Omental fat pad (tissue), 4 donors: Measurements from ENCODE around the gene CA12. TPM values are rescaled to one million over a fixed set of nuclear protein-coding genes. Genes with fewer than 3 reads are reported as not detected.
"Not testable (repeated sequence)": the region's sequence is repeated elsewhere in the genome, so short reads cannot be mapped to it uniquely, and the experiment has no call there.

Experiments
- ATAC-seq: fragments of 150-250 bp; one replicate; pipeline ENCODE4 v1.9.1; 2016; ENCODE audit warnings: mild to moderate bottlenecking, moderate library complexity; ENCODE audit not compliant: low FRiP score
- DNase-seq: peaks from one replicate; pipeline ENCODE4 v3.0.0-alpha.2; 2019; ENCODE audit warnings: low spot score
- total RNA-seq, 4 donors: library from RNA; depleted of rRNA; stranded (reverse); fragments of >200 nt; gene quantifications; one replicate each; pipeline ENCODE4 v1.1.0, GENCODE V29; 2016
- TF ChIP-seq, protein P1 (sequence below), 3 donors: fragments of 450-650 bp; IDR thresholded peaks; one replicate each; pipeline ENCODE4 v1.5.1; 2016 to 2017; ENCODE audit warnings: antibody characterized with exemption in 3 of 3, mild to moderate bottlenecking in 3 of 3, moderate library complexity in 2 of 3

The CA12 gene
- total RNA-seq, 4 donors from 2014 or later: 0.75 to 27.1 (median 10.2) TPM

DNA sequence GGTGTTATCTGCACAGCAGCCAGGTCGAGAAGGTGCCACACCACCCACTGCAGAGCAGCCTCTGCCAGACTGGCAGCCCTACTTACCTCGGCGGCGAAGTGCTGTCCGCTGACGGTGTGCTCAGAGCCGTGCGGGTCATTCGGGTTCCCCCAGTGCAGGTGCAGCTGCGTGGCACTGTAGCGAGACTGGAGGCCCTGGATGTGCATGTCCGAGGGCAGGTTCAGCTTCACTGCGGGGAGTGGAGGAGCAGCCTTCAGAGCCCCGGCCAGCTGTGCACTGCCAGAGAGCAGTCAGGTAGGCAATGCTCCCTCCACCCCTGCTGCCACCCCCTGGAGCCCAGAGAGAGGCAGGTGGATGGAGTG lies 36.3 kb downstream of the CA12 start:
- ATAC-seq: no peak
- no peak for DNase-seq
- TF ChIP-seq, protein P1, sequence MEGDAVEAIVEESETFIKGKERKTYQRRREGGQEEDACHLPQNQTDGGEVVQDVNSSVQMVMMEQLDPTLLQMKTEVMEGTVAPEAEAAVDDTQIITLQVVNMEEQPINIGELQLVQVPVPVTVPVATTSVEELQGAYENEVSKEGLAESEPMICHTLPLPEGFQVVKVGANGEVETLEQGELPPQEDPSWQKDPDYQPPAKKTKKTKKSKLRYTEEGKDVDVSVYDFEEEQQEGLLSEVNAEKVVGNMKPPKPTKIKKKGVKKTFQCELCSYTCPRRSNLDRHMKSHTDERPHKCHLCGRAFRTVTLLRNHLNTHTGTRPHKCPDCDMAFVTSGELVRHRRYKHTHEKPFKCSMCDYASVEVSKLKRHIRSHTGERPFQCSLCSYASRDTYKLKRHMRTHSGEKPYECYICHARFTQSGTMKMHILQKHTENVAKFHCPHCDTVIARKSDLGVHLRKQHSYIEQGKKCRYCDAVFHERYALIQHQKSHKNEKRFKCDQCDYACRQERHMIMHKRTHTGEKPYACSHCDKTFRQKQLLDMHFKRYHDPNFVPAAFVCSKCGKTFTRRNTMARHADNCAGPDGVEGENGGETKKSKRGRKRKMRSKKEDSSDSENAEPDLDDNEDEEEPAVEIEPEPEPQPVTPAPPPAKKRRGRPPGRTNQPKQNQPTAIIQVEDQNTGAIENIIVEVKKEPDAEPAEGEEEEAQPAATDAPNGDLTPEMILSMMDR (IDR thresholded peaks at IDR 0.05): no peak

DNA sequence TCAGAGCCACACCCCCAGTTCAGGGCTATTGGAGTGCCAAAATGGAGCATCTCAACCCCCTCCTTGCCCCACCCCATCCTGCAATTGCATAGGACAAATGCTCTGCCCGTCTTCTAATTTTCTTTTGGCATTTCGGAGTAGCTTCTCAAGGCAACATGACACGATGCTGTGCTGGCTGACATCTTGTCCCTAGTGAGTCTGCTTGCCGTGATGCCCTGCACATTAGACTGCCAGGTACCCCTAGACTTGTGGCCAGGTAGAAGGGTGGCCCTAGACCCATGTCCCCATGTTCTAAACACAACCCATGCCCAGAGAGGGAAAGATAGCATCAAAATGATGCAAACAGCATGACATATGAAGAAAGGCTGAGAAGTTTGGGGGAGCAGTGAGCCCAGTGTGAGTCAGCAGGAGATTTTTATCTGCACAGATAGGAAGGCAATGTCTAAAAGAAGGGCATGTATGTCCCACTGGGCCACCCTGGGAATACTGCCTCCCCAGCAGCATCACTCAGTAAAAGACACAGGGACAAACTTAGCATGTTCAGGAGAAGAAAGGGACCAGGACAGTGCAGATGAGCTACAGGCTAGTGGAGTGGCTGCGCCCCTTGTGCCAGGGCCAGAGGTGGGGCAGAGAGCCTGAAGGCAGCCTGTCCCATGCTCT lies 36.8 kb downstream of the CA12 start:
- DNase-seq (no peak), ATAC-seq (no peak)
- TF ChIP-seq, protein P1 (IDR thresholded peaks at IDR 0.05): no peak

DNA sequence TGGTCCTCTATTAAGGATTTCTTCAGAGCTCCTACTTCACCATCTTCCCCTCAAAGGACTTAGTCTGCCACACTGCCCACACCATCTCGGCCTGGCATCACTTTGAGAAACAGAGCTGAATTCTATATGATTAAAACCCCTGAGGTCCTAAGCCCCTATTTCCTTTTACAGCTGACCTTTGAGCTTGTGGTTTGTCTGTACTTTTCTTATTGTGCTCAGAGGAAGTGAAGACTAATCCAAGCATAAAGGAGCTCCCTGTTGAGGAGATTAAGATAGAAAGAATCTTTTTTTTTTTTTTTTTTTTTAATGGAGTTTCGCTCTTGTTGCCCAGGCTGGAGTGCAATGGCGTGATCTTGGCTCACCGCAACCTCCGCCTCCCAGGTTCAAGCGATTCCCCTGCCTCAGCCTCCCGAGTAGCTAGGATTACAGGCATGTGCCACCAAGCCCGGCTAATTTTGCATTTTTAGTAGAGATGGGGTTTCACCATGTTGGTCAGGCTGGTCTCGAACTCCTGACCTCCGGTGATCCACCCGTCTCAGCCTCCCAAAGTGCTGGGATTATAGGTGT lies 38.6 kb downstream of the CA12 start:
- not testable (repeated sequence) for DNase-seq, ATAC-seq

DNA sequence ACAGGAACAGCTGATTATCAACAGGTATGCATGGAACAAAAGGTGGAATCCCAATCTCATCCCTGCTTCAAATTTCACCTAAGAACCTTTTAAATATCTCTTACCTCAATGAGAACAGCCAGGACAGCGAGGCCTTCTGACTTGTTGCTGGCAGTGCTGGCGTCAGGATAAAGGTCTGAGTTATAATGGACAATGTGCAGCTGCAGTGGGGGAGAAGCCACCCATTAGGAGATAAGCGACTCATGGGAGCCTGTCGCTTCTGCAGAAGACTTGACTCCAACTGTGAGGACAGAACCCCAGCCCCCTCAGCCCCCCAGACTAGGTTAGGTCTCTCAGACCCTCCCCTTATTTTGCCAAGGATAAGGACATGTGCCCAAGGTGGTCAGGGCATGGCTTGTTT lies 39.7 kb downstream of the CA12 start:
- DNase-seq: no peak
- no peak for ATAC-seq
- TF ChIP-seq, protein P1 (IDR thresholded peaks at IDR 0.05): no peak

DNA sequence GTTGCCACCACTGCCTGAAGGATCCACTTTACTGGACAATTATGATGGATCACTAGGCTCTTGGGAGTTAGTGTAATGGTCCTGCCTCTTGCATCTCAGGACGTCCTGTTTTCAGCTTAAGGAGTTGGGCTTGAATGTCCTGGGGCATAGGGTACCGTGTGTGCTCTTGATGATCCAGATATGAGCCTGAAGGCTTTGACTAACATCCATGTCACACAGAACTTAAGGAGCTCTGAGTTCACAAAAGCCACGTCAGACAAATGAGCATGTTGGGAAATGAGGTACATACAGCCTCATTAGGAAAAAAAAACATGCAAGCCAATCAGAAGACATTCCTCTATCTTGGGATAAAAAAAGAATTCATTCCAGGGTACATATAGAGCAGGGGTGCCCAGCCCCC lies 40.8 kb downstream of the CA12 start:
- ATAC-seq: no peak
- TF ChIP-seq, protein P1 (IDR thresholded peaks at IDR 0.05): no peak

DNA sequence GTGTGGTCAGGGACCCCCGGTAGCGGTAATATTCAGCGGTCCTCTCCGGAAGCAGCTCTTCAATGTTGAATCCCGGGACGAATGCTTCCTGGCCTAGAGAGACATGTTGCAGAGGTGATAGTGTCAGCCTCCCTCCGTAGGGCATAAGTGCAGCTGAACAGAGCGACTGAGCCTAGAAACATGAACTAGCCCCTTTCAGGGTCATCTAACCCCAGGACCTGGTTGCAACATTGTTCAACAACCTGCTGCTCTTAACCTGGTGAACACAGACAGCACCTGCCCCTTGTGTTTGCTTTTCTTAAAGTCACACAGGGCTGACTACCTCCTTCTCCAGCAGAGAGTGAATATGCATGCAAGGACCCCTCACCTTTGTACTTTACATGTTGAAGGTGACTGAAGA lies 41.3 kb downstream of the CA12 start:
- ATAC-seq (no peak), DNase-seq (no peak)
- TF ChIP-seq, protein P1 (IDR thresholded peaks at IDR 0.05): no peak

More for the DNA sequence above, 40.8 kb downstream of the CA12 start:
- DNase-seq: no peak

DNA sequence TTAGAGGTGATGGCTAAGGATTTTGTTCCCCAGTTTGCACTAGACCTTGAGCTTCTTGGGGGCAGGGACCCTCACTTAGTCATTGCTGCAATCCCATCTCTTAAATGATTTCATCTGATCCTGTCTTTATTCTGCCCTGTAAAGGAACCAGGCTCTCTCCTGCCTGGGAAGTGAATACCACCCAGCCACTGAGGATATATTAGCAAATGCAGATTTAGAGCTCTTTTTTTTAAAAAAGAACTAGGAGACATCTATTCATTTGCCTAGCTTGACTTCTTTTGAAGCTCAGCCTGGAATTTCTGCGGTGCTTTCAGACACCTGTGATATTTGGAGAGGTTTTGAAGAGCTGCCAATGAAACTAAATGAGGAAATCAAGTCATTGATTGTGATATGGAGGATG lies 41.8 kb downstream of the CA12 start:
- ATAC-seq (no peak), DNase-seq (no peak)
- TF ChIP-seq, protein P1 (IDR thresholded peaks at IDR 0.05): no peak
